K562 (cell line): Measurements from ENCODE around the gene PPT2. TPM values are rescaled to one million over a fixed set of nuclear protein-coding genes. Genes with fewer than 3 reads are reported as not detected.

ENCODE experiments used
- BRF1 ChIP-seq: IDR thresholded peaks from 3 replicates; pipeline ENCODE4 v1.6.1; 2011; ENCODE audit warnings: borderline replicate concordance, mild to moderate bottlenecking; ENCODE audit not compliant: insufficient read length; ENCODE audit errors: extremely low read depth
- E2F1 ChIP-seq: sonication (generic); formaldehyde crosslinking; IDR thresholded peaks from 2 replicates; pipeline ENCODE4 v1.8.1; 2023; ENCODE audit warnings: mild to moderate bottlenecking, missing genetic modification reagents, moderate library complexity
- EZH2 ChIP-seq: IDR thresholded peaks from 2 replicates; pipeline ENCODE4 v1.6.1; 2012; ENCODE audit warnings: low read depth, mild to moderate bottlenecking, inconsistent platforms, low read length, borderline replicate concordance
- HMBOX1 ChIP-seq: sonication (generic); IDR thresholded peaks from 2 replicates; pipeline ENCODE4 v1.6.1; 2016
- NCOA6 ChIP-seq: fragments of 450-650 bp; IDR thresholded peaks from 2 replicates; pipeline ENCODE4 v1.6.1; 2017; ENCODE audit warnings: mild to moderate bottlenecking
- RCOR1 ChIP-seq, 2 experiments: IDR thresholded peaks; 2 replicates each; pipeline ENCODE4 v1.6.1; 2012; ENCODE audit warnings: low read depth in 2 of 2, low read length in 2 of 2, borderline replicate concordance in 1 of 2, improper control_type of control experiment in 1 of 2
- SMAD2 ChIP-seq: fragments of 150-350 bp; IDR thresholded peaks from 2 replicates; pipeline ENCODE4 v1.6.1; 2014; ENCODE audit warnings: low read depth, mild to moderate bottlenecking, low read length
- STAT6 ChIP-seq: sonication (generic); formaldehyde crosslinking; IDR thresholded peaks from 2 replicates; pipeline ENCODE4 v1.8.1; 2023; ENCODE audit warnings: mild to moderate bottlenecking, missing genetic modification reagents
- TCF3 ChIP-seq: sonication (generic); formaldehyde crosslinking; IDR thresholded peaks from 2 replicates; pipeline ENCODE4 v1.4.0; 2020; ENCODE audit warnings: mild to moderate bottlenecking, missing genetic modification reagents
- polyA plus RNA-seq, 8 experiments: library from polyadenylated mRNA; depleted of rRNA in 4 of 8; stranded (reverse) in 5 of 8; unstranded in 3 of 8; fragments of >200 nt; fragmentation: Nextera tagmentation in 2 of 8; fragmentation: Illumina TruSeq in 1 of 8; extraction: Ambion mirVana in 2 of 8; extraction: Trizol in 1 of 8; gene quantifications; 2 replicates each; pipeline versions ENCODE4 v1.2.1 to v1.2.3, GENCODE V29; 2011 to 2014; ENCODE audit warnings: inconsistent platforms in 1 of 8, missing spikeins in 1 of 8
- total RNA-seq, 7 experiments: library from RNA; depleted of rRNA in 6 of 7; stranded (reverse); fragments of >200 nt in 6 of 7; fragmentation: Illumina TruSeq in 2 of 7; extraction: Trizol in 2 of 7; gene quantifications; 2 replicates each; pipeline versions ENCODE4 v1.2.1 to v1.2.3, GENCODE V29; 2011 to 2021; ENCODE audit warnings: low replicate concordance in 1 of 7
- TF ChIP-seq, protein P1 (sequence below): fragments of 200-600 bp; sonication (generic); IDR thresholded peaks from one replicate; pipeline ENCODE4 v1.6.1; 2012; ENCODE audit warnings: mild to moderate bottlenecking, low read depth, low read length, inconsistent platforms

Gene PPT2
- total and polyA plus RNA-seq, 9 of the 15 experiments (the other 6 are each of a cell fraction or from before 2014, with no cell fraction given) = 27.4 to 98.8 (median 69.9) TPM

DNA sequence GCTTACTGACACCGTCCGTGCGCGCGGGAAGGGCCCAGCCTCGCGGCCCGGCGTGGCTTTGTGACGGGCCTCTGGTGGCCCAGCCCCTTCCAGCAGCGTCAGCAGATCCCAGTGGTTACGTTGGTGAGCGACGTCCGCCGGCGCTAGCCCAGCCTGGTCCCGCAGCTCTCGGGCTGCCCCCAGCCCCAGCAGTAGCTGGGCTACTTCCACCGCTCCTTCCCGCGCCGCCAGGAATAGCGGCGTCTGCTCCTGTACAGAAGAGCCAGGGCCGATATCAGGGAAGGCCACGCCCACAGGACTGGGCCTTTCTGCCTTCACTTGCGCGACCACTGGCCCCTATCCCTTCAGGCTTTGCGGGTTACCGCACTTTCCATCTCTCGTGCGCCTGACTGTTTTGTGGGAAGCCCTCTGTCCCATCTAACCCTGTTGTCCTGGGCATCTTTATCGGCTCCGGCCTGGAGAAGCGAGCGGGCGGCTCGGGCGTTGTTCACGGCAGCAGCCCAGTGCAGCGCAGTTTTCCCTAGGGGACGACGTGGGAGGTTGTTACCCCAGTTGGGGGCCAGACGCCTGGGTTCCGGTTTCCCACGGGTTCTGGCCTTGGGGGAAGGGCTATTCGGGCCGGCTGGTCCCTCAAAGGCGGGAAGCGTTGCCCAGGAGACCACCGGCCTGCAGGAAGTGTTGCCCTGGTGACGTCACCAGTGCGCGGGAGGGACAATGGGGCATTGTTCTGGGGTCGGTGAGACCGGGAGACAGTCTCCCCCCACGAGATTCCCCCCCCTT is 42.2 kb downstream of the PPT2 start (continued):
- TF ChIP-seq HMBOX1 (no peak), SMAD2 (no peak), E2F1 (CRISPR knock-in tag) (peak; percentile 97), RCOR1 (IDR thresholded peaks at IDR 0.05; ENCODE audit: borderline replicate concordance in 1 of 2, low read depth in 2 of 2, low read length in 2 of 2) (peak in 1 of 2 experiments; percentile 1; a peak in 2 of 4 replicates), TCF3 (no peak; the same call in none of the 2 replicates), BRF1 (no peak), NCOA6 (no peak), EZH2 (no peak), STAT6 (CRISPR knock-in tag) (no peak; the same call in none of the 2 replicates)
- TF ChIP-seq, protein P1, sequence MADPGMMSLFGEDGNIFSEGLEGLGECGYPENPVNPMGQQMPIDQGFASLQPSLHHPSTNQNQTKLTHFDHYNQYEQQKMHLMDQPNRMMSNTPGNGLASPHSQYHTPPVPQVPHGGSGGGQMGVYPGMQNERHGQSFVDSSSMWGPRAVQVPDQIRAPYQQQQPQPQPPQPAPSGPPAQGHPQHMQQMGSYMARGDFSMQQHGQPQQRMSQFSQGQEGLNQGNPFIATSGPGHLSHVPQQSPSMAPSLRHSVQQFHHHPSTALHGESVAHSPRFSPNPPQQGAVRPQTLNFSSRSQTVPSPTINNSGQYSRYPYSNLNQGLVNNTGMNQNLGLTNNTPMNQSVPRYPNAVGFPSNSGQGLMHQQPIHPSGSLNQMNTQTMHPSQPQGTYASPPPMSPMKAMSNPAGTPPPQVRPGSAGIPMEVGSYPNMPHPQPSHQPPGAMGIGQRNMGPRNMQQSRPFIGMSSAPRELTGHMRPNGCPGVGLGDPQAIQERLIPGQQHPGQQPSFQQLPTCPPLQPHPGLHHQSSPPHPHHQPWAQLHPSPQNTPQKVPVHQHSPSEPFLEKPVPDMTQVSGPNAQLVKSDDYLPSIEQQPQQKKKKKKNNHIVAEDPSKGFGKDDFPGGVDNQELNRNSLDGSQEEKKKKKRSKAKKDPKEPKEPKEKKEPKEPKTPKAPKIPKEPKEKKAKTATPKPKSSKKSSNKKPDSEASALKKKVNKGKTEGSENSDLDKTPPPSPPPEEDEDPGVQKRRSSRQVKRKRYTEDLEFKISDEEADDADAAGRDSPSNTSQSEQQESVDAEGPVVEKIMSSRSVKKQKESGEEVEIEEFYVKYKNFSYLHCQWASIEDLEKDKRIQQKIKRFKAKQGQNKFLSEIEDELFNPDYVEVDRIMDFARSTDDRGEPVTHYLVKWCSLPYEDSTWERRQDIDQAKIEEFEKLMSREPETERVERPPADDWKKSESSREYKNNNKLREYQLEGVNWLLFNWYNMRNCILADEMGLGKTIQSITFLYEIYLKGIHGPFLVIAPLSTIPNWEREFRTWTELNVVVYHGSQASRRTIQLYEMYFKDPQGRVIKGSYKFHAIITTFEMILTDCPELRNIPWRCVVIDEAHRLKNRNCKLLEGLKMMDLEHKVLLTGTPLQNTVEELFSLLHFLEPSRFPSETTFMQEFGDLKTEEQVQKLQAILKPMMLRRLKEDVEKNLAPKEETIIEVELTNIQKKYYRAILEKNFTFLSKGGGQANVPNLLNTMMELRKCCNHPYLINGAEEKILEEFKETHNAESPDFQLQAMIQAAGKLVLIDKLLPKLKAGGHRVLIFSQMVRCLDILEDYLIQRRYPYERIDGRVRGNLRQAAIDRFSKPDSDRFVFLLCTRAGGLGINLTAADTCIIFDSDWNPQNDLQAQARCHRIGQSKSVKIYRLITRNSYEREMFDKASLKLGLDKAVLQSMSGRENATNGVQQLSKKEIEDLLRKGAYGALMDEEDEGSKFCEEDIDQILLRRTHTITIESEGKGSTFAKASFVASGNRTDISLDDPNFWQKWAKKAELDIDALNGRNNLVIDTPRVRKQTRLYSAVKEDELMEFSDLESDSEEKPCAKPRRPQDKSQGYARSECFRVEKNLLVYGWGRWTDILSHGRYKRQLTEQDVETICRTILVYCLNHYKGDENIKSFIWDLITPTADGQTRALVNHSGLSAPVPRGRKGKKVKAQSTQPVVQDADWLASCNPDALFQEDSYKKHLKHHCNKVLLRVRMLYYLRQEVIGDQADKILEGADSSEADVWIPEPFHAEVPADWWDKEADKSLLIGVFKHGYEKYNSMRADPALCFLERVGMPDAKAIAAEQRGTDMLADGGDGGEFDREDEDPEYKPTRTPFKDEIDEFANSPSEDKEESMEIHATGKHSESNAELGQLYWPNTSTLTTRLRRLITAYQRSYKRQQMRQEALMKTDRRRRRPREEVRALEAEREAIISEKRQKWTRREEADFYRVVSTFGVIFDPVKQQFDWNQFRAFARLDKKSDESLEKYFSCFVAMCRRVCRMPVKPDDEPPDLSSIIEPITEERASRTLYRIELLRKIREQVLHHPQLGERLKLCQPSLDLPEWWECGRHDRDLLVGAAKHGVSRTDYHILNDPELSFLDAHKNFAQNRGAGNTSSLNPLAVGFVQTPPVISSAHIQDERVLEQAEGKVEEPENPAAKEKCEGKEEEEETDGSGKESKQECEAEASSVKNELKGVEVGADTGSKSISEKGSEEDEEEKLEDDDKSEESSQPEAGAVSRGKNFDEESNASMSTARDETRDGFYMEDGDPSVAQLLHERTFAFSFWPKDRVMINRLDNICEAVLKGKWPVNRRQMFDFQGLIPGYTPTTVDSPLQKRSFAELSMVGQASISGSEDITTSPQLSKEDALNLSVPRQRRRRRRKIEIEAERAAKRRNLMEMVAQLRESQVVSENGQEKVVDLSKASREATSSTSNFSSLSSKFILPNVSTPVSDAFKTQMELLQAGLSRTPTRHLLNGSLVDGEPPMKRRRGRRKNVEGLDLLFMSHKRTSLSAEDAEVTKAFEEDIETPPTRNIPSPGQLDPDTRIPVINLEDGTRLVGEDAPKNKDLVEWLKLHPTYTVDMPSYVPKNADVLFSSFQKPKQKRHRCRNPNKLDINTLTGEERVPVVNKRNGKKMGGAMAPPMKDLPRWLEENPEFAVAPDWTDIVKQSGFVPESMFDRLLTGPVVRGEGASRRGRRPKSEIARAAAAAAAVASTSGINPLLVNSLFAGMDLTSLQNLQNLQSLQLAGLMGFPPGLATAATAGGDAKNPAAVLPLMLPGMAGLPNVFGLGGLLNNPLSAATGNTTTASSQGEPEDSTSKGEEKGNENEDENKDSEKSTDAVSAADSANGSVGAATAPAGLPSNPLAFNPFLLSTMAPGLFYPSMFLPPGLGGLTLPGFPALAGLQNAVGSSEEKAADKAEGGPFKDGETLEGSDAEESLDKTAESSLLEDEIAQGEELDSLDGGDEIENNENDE = no peak
